Stimulated activated naive CD8-positive, alpha-beta T cell treated with anti-CD3 and anti-CD28 coated beads, Interleukin-15, amount 100 ng/mL, for 72 hours (primary cell): Measurements from ENCODE around the gene CORO2A.

Source experiments
- ATAC-seq: fragments of 150-1000 bp; cut with Tn5 transposase; 2 replicates; pipeline ENCODE4 v1.10.0; 2021; ENCODE audit warnings: mild to moderate bottlenecking, moderate library complexity
- DNase-seq, 2 donors: peaks; one replicate each; pipeline ENCODE4 v3.0.0; 2021 to 2022
- H3K27ac Mint-ChIP-seq, 2 donors: one replicate each; pipeline ENCODE4 v1.8.0; 2022; ENCODE audit warnings: mild to moderate bottlenecking in 2 of 2, mixed read lengths in 2 of 2, moderate library complexity in 2 of 2
- H3K27me3 Mint-ChIP-seq: one replicate; pipeline ENCODE4 v1.8.0; 2022; ENCODE audit warnings: mixed read lengths
- H3K4me1 Mint-ChIP-seq: one replicate; pipeline ENCODE4 v1.8.0; 2022; ENCODE audit warnings: mild to moderate bottlenecking, mixed read lengths
- H3K4me3 Mint-ChIP-seq, 2 donors: one replicate each; pipeline ENCODE4 v1.8.0; 2022; ENCODE audit warnings: mild to moderate bottlenecking in 2 of 2, mixed read lengths in 2 of 2, moderate library complexity in 1 of 2
- H3K9me3 Mint-ChIP-seq, 2 donors: one replicate each; pipeline ENCODE4 v1.8.0; 2022; ENCODE audit warnings: mixed read lengths in 2 of 2

The CORO2A gene

DNA sequence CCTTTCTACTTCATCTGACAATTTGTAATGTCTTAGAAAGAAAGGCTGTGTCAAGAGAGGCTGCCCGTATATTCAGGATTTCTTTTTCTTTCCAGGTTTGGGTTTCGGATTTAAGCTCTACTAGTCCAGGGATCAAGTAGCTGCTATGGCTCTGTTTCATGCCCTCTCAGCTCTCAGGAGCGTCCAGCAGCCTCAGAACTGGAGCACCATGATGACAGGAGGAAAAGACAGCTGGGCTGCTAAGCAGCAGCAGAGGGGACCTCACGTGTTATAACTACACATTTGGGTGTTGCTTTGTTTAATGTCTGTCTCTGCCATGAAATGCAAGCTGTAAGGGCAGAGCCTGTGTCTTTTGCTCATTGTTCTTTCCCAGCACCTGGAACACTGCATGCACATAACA lies 34.5 kb upstream of the CORO2A start:
- DNase-seq = no peak
- Mint-ChIP-seq H3K27ac (no peak overlapping the region), H3K4me3 (no peak overlapping the region), H3K4me1 (no peaks in the 10 kb centered on the region), H3K27me3 (no peaks in the 10 kb centered on the region), H3K9me3 (no peaks in the 10 kb centered on the region)
- no peak for ATAC-seq

DNA sequence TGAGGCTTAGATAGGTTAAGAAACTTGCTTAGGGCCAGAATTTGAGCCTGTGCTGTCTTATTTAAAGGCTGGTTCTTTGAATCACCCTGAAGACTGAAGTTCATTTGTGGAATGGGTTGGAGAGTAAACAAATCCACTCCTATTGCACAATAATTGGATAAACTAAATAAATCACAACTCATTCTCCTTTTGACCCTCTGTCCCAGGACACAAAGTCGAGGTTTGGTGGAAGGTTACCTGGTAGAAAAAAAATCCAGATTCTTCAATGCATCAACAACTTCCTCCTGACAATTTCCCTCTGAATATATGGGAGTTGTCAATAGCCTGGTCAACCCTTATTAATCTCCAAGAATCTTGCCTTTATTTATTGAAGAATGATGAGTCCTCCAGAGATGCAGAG lies 34.1 kb upstream of the CORO2A start:
- no peaks in the 10 kb centered on the region for H3K9me3 Mint-ChIP-seq

DNA sequence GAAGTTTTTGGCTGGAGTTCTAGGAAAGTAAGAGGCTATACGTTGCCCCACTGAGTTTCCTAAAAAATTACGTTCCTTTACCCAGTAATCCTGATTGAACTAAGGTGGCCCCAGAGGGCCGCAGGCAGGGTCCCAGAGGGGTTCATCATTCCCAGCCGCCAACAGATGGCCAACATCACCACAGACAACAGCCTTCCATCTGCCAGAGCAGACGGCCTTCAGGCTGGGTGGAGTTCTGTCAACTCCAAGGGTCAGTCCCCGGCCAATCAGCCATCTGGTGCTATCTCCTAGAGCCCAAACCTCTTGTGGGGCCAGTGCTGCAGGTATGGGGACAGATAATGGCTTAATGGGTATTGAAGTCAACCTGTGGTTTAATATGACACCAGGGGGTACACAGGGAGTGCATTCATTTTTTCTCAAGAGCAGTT lies 32.6 kb upstream of the CORO2A start:
- H3K27me3 Mint-ChIP-seq = no peaks in the 10 kb centered on the region
- no peaks in the 10 kb centered on the region for H3K9me3 Mint-ChIP-seq
- no peak for DNase-seq
- no peaks in the 10 kb centered on the region for H3K4me1 Mint-ChIP-seq
- no peak for ATAC-seq
- H3K27ac Mint-ChIP-seq = no peak overlapping the region
- no peak overlapping the region for H3K4me3 Mint-ChIP-seq

More for the DNA sequence above, 34.1 kb upstream of the CORO2A start:
- ATAC-seq (no peak), DNase-seq (no peak)
- H3K27me3 Mint-ChIP-seq = no peaks in the 10 kb centered on the region
- H3K4me1 Mint-ChIP-seq = no peaks in the 10 kb centered on the region
- H3K4me3 Mint-ChIP-seq = no peak overlapping the region
- H3K27ac Mint-ChIP-seq = no peak overlapping the region

GRCh38 chr9:98222885-98223691 lies 30.7 kb upstream of the CORO2A start:
- no peaks in the 10 kb centered on the region for H3K4me1 Mint-ChIP-seq
- H3K27ac Mint-ChIP-seq = peak overlapping the region in 1 of 2 donors; percentile 57
- no peaks in the 10 kb centered on the region for H3K27me3 Mint-ChIP-seq
- DNase-seq = no peak
- H3K9me3 Mint-ChIP-seq = no peaks in the 10 kb centered on the region
- no peak overlapping the region for H3K4me3 Mint-ChIP-seq
- ATAC-seq = no peak

- no peak for ATAC-seq
- H3K27ac Mint-ChIP-seq = no peak overlapping the region
These were observed 28.5 kb upstream of the CORO2A start for GRCh38 chr9:98220911-98221310.

GRCh38 chr9:98219794-98220370 lies 27.4 kb upstream of the CORO2A start:
- Mint-ChIP-seq H3K4me1 (no peaks in the 10 kb centered on the region), H3K27ac (no peak overlapping the region), H3K27me3 (no peaks in the 10 kb centered on the region), H3K9me3 (no peaks in the 10 kb centered on the region), H3K4me3 (no peak overlapping the region)
- ATAC-seq = no peak
- no peak for DNase-seq

More at GRCh38 chr9:98220911-98221310, 28.5 kb upstream of the CORO2A start:
- Mint-ChIP-seq H3K27me3 (no peaks in the 10 kb centered on the region), H3K4me3 (no peak overlapping the region), H3K4me1 (no peaks in the 10 kb centered on the region), H3K9me3 (no peaks in the 10 kb centered on the region)
- no peak for DNase-seq

DNA sequence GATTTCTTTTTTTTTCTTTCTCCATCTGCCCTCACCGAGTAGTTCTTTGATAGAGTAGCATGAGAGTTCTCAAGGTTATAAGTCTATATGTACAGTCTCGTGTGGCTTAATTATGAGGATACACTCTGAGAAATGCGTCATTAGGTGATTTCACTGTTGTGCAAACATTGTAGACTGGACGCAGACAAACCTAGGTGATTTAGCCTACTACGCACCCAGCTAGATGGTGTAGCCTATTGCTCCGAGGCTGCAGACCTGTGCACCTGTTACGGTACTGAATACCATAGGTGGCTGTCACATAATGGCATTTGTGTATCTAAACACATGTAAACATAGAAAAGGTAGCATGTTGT lies 26.9 kb upstream of the CORO2A start:
- Mint-ChIP-seq H3K9me3 (no peaks in the 10 kb centered on the region), H3K27ac (no peak overlapping the region), H3K4me3 (no peak overlapping the region), H3K4me1 (no peaks in the 10 kb centered on the region), H3K27me3 (no peaks in the 10 kb centered on the region)
- ATAC-seq (no peak), DNase-seq (no peak)

GRCh38 chr9:98218562-98219363 lies 26.3 kb upstream of the CORO2A start:
- Mint-ChIP-seq H3K4me3 (no peak overlapping the region), H3K4me1 (no peaks in the 10 kb centered on the region), H3K27ac (no peak overlapping the region), H3K9me3 (no peaks in the 10 kb centered on the region), H3K27me3 (no peaks in the 10 kb centered on the region)
- ATAC-seq = no peak
- DNase-seq = no peak

DNA sequence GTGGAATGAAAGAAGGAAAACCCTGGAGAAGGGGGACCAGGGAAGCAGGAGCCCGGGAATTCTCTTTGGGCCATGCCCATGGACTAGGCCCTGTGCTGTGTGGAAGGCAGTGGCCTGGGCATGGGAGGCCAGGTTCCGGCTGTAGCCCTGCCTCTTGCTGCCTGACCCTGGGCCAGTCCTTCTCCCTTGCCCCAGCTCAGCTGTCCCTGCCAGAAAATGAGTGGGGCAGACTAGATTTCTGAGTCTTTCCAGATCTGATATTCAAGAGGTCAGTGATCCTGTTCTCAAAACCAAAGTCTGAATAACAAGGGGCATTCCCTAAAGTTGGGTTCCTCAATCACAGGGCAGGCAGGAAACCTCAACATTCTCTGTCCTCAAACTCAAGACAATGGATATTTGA lies 24.8 kb upstream of the CORO2A start:
- Mint-ChIP-seq H3K4me1 (no peaks in the 10 kb centered on the region), H3K9me3 (no peaks in the 10 kb centered on the region), H3K27ac (peak overlapping the region in 1 of 2 donors; percentile 65), H3K27me3 (no peaks in the 10 kb centered on the region), H3K4me3 (no peak overlapping the region)
- DNase-seq (no peak), ATAC-seq (no peak)

DNA sequence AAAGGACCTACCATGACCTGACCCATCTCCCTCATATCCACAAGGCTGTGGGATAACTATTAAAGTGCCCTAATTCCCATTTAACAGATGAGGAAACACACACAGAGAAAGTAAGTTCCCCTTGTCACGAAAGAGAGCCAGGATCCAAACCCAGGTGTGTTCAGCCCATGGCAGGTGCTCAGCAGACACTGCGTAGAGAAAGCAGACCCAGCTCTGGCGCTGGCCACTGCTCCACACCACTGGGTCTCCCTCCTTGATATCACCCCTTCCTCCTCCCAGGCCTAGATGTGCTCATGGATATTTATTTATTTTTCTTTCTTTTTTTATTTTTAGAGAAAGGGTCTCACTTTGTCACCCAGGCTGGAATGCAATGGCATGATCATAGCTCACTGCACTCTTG lies 24.0 kb upstream of the CORO2A start:
- Mint-ChIP-seq H3K9me3 (no peaks in the 10 kb centered on the region), H3K27me3 (no peaks in the 10 kb centered on the region), H3K4me1 (no peaks in the 10 kb centered on the region), H3K27ac (no peak overlapping the region), H3K4me3 (no peak overlapping the region)
- ATAC-seq (no peak), DNase-seq (no peak)

GRCh38 chr9:98215821-98216220 lies 23.4 kb upstream of the CORO2A start:
- H3K4me1 Mint-ChIP-seq = no peaks in the 10 kb centered on the region
- no peak for DNase-seq
- H3K27ac Mint-ChIP-seq = peak overlapping the region in 1 of 2 donors; percentile 69
- ATAC-seq = no peak
- no peaks in the 10 kb centered on the region for H3K27me3 Mint-ChIP-seq
- H3K4me3 Mint-ChIP-seq = no peak overlapping the region
- no peaks in the 10 kb centered on the region for H3K9me3 Mint-ChIP-seq

DNA sequence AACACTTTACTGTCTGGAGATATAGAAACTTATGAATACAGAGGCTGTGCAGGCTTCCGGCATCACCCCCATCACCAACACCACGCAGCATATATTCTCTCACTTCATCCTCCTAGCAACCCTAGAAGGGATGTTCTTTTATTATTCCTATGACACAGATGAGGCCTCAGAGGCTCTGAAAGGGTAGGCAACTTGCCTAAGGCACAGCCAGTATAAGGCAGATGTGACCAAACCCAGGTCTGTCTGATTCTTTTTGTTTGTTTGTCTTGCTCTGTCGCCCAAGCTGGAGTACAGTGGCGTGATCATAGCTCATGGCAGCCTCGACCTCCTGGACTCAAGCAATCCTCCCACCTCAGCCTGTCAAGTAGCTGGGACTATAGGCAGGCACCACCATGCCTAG lies 22.8 kb upstream of the CORO2A start:
- no peak for DNase-seq
- Mint-ChIP-seq H3K27ac (no peak overlapping the region), H3K27me3 (no peaks in the 10 kb centered on the region), H3K9me3 (no peaks in the 10 kb centered on the region), H3K4me3 (no peak overlapping the region), H3K4me1 (no peaks in the 10 kb centered on the region)
- ATAC-seq = no peak

DNA sequence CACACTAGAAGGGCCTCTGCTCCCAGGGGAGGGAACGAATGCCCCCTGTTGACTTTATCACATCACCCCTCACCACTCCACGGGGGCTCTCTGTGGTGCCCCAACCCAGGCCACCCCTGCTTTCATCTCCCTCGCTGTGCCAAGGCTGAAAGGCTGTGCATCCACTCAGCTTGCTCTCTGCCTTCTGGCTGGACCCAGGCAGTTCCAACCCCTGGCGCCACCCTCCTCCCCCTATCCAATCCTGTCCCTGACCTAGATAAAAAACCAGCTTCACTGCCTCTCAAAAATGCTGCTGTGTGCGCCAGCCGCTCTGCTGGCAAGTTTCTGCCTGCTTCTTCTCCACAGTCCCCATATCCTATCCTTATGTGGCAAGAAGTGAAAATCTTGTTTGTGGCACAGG lies 22.4 kb upstream of the CORO2A start:
- no peak for ATAC-seq
- H3K27me3 Mint-ChIP-seq = no peaks in the 10 kb centered on the region
- no peaks in the 10 kb centered on the region for H3K4me1 Mint-ChIP-seq
- H3K4me3 Mint-ChIP-seq = no peak overlapping the region
- no peak for DNase-seq
- no peaks in the 10 kb centered on the region for H3K9me3 Mint-ChIP-seq
- H3K27ac Mint-ChIP-seq = no peak overlapping the region

DNA sequence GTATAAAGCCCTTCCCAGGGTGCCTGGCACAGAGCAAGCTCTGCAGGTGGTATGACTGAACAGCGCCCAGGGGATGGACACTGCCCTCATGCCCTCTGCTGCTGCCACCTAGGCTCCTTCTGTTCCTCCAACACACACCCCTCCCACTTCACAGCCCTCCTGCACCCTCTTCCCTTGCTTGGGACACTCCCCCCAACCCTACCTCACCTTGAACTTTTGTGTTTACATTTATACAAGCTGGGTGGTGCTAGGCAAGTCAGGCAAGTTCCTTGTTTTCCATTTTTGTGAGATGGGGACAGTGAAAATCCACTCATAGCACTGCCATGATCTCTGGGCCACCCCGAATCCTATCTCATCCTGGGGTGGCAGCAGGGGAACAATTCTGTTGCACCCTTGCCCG lies 18.8 kb upstream of the CORO2A start:
- ATAC-seq = no peak
- H3K4me3 Mint-ChIP-seq = no peak overlapping the region
- H3K4me1 Mint-ChIP-seq = no peaks in the 10 kb centered on the region
- H3K27me3 Mint-ChIP-seq = no peaks in the 10 kb centered on the region
- DNase-seq = no peak
- H3K9me3 Mint-ChIP-seq = no peaks in the 10 kb centered on the region
- no peak overlapping the region for H3K27ac Mint-ChIP-seq

DNA sequence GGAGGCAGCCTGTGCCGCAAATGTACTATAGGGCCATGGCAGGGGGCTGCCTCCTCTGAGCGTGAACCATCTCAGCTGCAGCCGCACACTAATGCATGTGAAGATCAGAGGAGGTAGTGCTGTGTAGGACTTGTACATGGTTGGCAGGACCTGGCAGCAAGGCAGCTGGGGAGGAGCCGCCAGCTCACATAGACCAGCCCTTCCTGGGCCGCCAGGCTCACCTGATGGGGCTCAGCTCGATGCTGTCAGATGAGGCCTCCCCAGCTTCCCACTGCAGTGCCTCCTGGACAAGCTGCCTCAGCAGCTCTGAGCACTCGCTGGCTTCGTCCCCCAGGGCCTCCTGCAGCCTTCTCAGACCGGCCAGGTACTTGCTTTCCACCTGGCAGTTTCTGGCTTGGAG lies 18.0 kb upstream of the CORO2A start:
- Mint-ChIP-seq H3K4me3 (no peak overlapping the region), H3K27ac (no peak overlapping the region), H3K4me1 (no peaks in the 10 kb centered on the region), H3K9me3 (no peaks in the 10 kb centered on the region), H3K27me3 (no peaks in the 10 kb centered on the region)
- no peak for ATAC-seq
- DNase-seq = no peak

- DNase-seq = no peak
- Mint-ChIP-seq H3K4me3 (no peak overlapping the region), H3K4me1 (no peaks in the 10 kb centered on the region), H3K27me3 (no peaks in the 10 kb centered on the region), H3K27ac (no peak overlapping the region), H3K9me3 (no peaks in the 10 kb centered on the region)
- ATAC-seq = no peak
These were observed 17.1 kb upstream of the CORO2A start for GRCh38 chr9:98209530-98209929.
